ENCODE results near the gene SREBF2.

DNA sequence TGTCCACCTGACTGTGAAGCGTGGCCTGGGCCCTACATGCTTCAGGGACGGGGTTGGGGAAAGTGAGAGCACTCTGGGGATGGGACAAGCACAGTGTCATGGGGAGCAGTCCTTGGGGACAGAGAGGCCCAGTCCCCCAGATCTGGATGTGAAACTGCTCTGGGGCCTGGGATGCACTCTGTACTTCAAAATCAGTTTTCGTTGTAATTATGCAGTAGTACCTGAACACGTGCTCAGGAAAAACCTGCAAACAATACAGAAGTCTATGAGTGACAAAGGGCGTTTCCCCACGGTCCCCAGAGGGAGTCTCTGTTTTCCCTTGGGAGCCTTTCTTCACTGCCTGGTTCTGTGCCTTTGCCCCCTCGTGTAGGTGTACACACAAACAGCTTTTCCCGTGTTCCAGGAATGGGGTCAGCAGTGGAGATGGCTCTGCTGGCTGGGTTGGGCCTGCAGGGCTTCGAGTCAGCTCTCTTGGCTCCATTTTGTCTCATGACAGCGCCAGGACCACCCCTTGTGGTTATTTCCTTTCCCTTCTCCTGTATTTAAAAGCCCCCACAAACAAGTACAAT lies 98.9 kb downstream of the SREBF2 start:
- TF ChIP-seq, protein P1, sequence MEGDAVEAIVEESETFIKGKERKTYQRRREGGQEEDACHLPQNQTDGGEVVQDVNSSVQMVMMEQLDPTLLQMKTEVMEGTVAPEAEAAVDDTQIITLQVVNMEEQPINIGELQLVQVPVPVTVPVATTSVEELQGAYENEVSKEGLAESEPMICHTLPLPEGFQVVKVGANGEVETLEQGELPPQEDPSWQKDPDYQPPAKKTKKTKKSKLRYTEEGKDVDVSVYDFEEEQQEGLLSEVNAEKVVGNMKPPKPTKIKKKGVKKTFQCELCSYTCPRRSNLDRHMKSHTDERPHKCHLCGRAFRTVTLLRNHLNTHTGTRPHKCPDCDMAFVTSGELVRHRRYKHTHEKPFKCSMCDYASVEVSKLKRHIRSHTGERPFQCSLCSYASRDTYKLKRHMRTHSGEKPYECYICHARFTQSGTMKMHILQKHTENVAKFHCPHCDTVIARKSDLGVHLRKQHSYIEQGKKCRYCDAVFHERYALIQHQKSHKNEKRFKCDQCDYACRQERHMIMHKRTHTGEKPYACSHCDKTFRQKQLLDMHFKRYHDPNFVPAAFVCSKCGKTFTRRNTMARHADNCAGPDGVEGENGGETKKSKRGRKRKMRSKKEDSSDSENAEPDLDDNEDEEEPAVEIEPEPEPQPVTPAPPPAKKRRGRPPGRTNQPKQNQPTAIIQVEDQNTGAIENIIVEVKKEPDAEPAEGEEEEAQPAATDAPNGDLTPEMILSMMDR (IDR thresholded peaks at IDR 0.05): no peak
- no peak for TF ChIP-seq EZH2 (IDR thresholded peaks at IDR 0.05; ENCODE audit: borderline replicate concordance, insufficient read depth, low read depth, low read length, poor library complexity, severe bottlenecking)
